ENCODE results near the gene LCE2A. TPM values are rescaled to one million over a fixed set of nuclear protein-coding genes. Genes with fewer than 3 reads are reported as not detected.
"Not testable (repeated sequence)": the region's sequence is repeated elsewhere in the genome, so short reads cannot be mapped to it uniquely, and the experiment has no call there.

LCE2A gene
- total RNA-seq, 2 donors from 2014 or later = not detected

- not testable (repeated sequence) for DNase-seq; H3K4me3 Mint-ChIP-seq; ATAC-seq (replicated peaks in 1 of 2); H3K27ac Mint-ChIP-seq; H3K4me1 Mint-ChIP-seq (ENCODE audit: low read depth); H3K9me3 Mint-ChIP-seq; H3K36me3 Mint-ChIP-seq (ENCODE audit: insufficient read depth in 2 of 2)
- H3K27me3 Mint-ChIP-seq (ENCODE audit: low read depth) = peaks cover 10% of the 10 kb centered on the region
These were observed 12.3 kb upstream of the LCE2A start, which contains the start of gene LCE2B for GRCh38 chr1:152685823-152686222. LCE2B (plus strand) TSS chr1:152686123; CDS start chr1:152686844, 721 bp downstream.

GRCh38 chr1:152699746-152700145 is 1.6 kb downstream of the LCE2A start:
- ATAC-seq (replicated peaks in 1 of 2) (no peak), DNase-seq (no peak)
- H3K27me3 Mint-ChIP-seq (ENCODE audit: low read depth) = no peaks in the 10 kb centered on the region
- peaks cover 0 to 2% of the 10 kb centered on the region in 2 donors for H3K9me3 Mint-ChIP-seq
- no peaks in the 10 kb centered on the region for H3K4me1 Mint-ChIP-seq (ENCODE audit: low read depth)
- H3K4me3 Mint-ChIP-seq = no peak overlapping the region
- no peak overlapping the region for H3K27ac Mint-ChIP-seq
- peaks cover 0 to 3% of the 10 kb centered on the region in 2 donors for H3K36me3 Mint-ChIP-seq (ENCODE audit: insufficient read depth in 2 of 2)

GRCh38 chr1:152707860-152708259 is 9.7 kb downstream of the LCE2A start, which contains the start of gene LCE4A:
LCE4A (plus strand) TSS chr1:152708160; CDS start chr1:152709076, 916 bp downstream.
- Mint-ChIP-seq H3K36me3 (ENCODE audit: insufficient read depth in 2 of 2) (peaks cover 0 to 3% of the 10 kb centered on the region in 2 donors), H3K27me3 (ENCODE audit: low read depth) (peaks cover 22% of the 10 kb centered on the region), H3K4me1 (ENCODE audit: low read depth) (no peaks in the 10 kb centered on the region), H3K4me3 (no peak within 1 kb of the TSS), H3K27ac (no peak within 1 kb of the TSS), H3K9me3 (peaks cover 2% of the 10 kb centered on the region in 2 donors)
- no peak for ATAC-seq (replicated peaks in 1 of 2)
- no peak for DNase-seq

GRCh38 chr1:152718238-152718637 is 20.1 kb downstream of the LCE2A start:
- Mint-ChIP-seq H3K27ac (no peak overlapping the region), H3K36me3 (ENCODE audit: insufficient read depth in 2 of 2) (no peaks in the 10 kb centered on the region), H3K9me3 (no peaks in the 10 kb centered on the region), H3K4me1 (ENCODE audit: low read depth) (no peaks in the 10 kb centered on the region), H3K4me3 (no peak overlapping the region), H3K27me3 (ENCODE audit: low read depth) (peaks cover 10% of the 10 kb centered on the region)
- DNase-seq = no peak
- ATAC-seq (replicated peaks in 1 of 2) = no peak

- H3K4me1 Mint-ChIP-seq (ENCODE audit: low read depth) = no peaks in the 10 kb centered on the region
- H3K27ac Mint-ChIP-seq = no peak overlapping the region
- H3K9me3 Mint-ChIP-seq = no peaks in the 10 kb centered on the region
- H3K27me3 Mint-ChIP-seq (ENCODE audit: low read depth) = peaks cover 17% of the 10 kb centered on the region
- no peak overlapping the region for H3K4me3 Mint-ChIP-seq
- no peaks in the 10 kb centered on the region for H3K36me3 Mint-ChIP-seq (ENCODE audit: insufficient read depth in 2 of 2)
- DNase-seq (no peak), ATAC-seq (replicated peaks in 1 of 2) (no peak)
These were observed 27.1 kb downstream of the LCE2A start for GRCh38 chr1:152725261-152725660.

GRCh38 chr1:152728986-152729385 is 30.8 kb downstream of the LCE2A start:
- H3K4me3 Mint-ChIP-seq = no peak overlapping the region
- no peaks in the 10 kb centered on the region for H3K36me3 Mint-ChIP-seq (ENCODE audit: insufficient read depth in 2 of 2)
- H3K4me1 Mint-ChIP-seq (ENCODE audit: low read depth) = no peaks in the 10 kb centered on the region
- DNase-seq = no peak
- no peak for ATAC-seq (replicated peaks in 1 of 2)
- H3K9me3 Mint-ChIP-seq = no peaks in the 10 kb centered on the region
- no peak overlapping the region for H3K27ac Mint-ChIP-seq
- peaks cover 11% of the 10 kb centered on the region for H3K27me3 Mint-ChIP-seq (ENCODE audit: low read depth)

GRCh38 chr1:152735648-152736047 is 37.5 kb downstream of the LCE2A start:
- H3K27me3 Mint-ChIP-seq (ENCODE audit: low read depth) = peaks cover 21% of the 10 kb centered on the region
- no peaks in the 10 kb centered on the region for H3K36me3 Mint-ChIP-seq (ENCODE audit: insufficient read depth in 2 of 2)
- no peak overlapping the region for H3K4me3 Mint-ChIP-seq
- H3K27ac Mint-ChIP-seq = no peak overlapping the region
- no peak for ATAC-seq (replicated peaks in 1 of 2)
- no peak for DNase-seq
- H3K4me1 Mint-ChIP-seq (ENCODE audit: low read depth) = no peaks in the 10 kb centered on the region
- no peaks in the 10 kb centered on the region for H3K9me3 Mint-ChIP-seq

- Mint-ChIP-seq H3K4me3 (no peak overlapping the region), H3K36me3 (ENCODE audit: insufficient read depth in 2 of 2) (no peaks in the 10 kb centered on the region), H3K27me3 (ENCODE audit: low read depth) (peaks cover 27% of the 10 kb centered on the region), H3K27ac (no peak overlapping the region), H3K9me3 (no peaks in the 10 kb centered on the region), H3K4me1 (ENCODE audit: low read depth) (no peaks in the 10 kb centered on the region)
- DNase-seq (no peak), ATAC-seq (replicated peaks in 1 of 2) (no peak)
These were observed 39.9 kb downstream of the LCE2A start for GRCh38 chr1:152737997-152738396.

GRCh38 chr1:152739841-152740240 is 41.7 kb downstream of the LCE2A start:
- H3K27me3 Mint-ChIP-seq (ENCODE audit: low read depth) = peaks cover 35% of the 10 kb centered on the region
- H3K36me3 Mint-ChIP-seq (ENCODE audit: insufficient read depth in 2 of 2) = no peaks in the 10 kb centered on the region
- ATAC-seq (replicated peaks in 1 of 2) = no peak
- no peak overlapping the region for H3K4me3 Mint-ChIP-seq
- H3K27ac Mint-ChIP-seq = no peak overlapping the region
- H3K4me1 Mint-ChIP-seq (ENCODE audit: low read depth) = no peaks in the 10 kb centered on the region
- H3K9me3 Mint-ChIP-seq = no peaks in the 10 kb centered on the region
- DNase-seq = no peak

- H3K4me3 Mint-ChIP-seq = no peak overlapping the region
- no peak overlapping the region for H3K27ac Mint-ChIP-seq
- no peaks in the 10 kb centered on the region for H3K36me3 Mint-ChIP-seq (ENCODE audit: insufficient read depth in 2 of 2)
- no peaks in the 10 kb centered on the region for H3K9me3 Mint-ChIP-seq
- ATAC-seq (replicated peaks in 1 of 2) (no peak), DNase-seq (no peak)
- peaks cover 37% of the 10 kb centered on the region for H3K27me3 Mint-ChIP-seq (ENCODE audit: low read depth)
- H3K4me1 Mint-ChIP-seq (ENCODE audit: low read depth) = no peaks in the 10 kb centered on the region
These were observed 43.5 kb downstream of the LCE2A start for GRCh38 chr1:152741656-152742055.

GRCh38 chr1:152743371-152744145 is 45.4 kb downstream of the LCE2A start:
- H3K4me3 Mint-ChIP-seq = no peak overlapping the region
- H3K9me3 Mint-ChIP-seq = no peaks in the 10 kb centered on the region
- H3K27me3 Mint-ChIP-seq (ENCODE audit: low read depth) = peaks cover 28% of the 10 kb centered on the region
- DNase-seq (no peak), ATAC-seq (replicated peaks in 1 of 2) (no peak)
- no peaks in the 10 kb centered on the region for H3K4me1 Mint-ChIP-seq (ENCODE audit: low read depth)
- H3K27ac Mint-ChIP-seq = no peak overlapping the region
- no peaks in the 10 kb centered on the region for H3K36me3 Mint-ChIP-seq (ENCODE audit: insufficient read depth in 2 of 2)

GRCh38 chr1:152745289-152745704 is 47.2 kb downstream of the LCE2A start:
- no peak overlapping the region for H3K27ac Mint-ChIP-seq
- no peak for ATAC-seq (replicated peaks in 1 of 2)
- H3K9me3 Mint-ChIP-seq = no peaks in the 10 kb centered on the region
- DNase-seq = no peak
- peaks cover 18% of the 10 kb centered on the region for H3K27me3 Mint-ChIP-seq (ENCODE audit: low read depth)
- H3K4me1 Mint-ChIP-seq (ENCODE audit: low read depth) = no peaks in the 10 kb centered on the region
- no peak overlapping the region for H3K4me3 Mint-ChIP-seq
- no peaks in the 10 kb centered on the region for H3K36me3 Mint-ChIP-seq (ENCODE audit: insufficient read depth in 2 of 2)

- DNase-seq (no peak), ATAC-seq (replicated peaks in 1 of 2) (no peak)
- H3K27me3 Mint-ChIP-seq (ENCODE audit: low read depth) = peaks cover 24% of the 10 kb centered on the region
- no peaks in the 10 kb centered on the region for H3K9me3 Mint-ChIP-seq
- H3K4me3 Mint-ChIP-seq = no peak overlapping the region
- H3K36me3 Mint-ChIP-seq (ENCODE audit: insufficient read depth in 2 of 2) = no peaks in the 10 kb centered on the region
- no peaks in the 10 kb centered on the region for H3K4me1 Mint-ChIP-seq (ENCODE audit: low read depth)
- H3K27ac Mint-ChIP-seq = no peak overlapping the region
These were observed 47.8 kb downstream of the LCE2A start for GRCh38 chr1:152745765-152746444.
